Measurements from ENCODE around the gene GLO1. TPM values are rescaled to one million over a fixed set of nuclear protein-coding genes. Genes with fewer than 3 reads are reported as not detected.

Gene GLO1
- total RNA-seq, 1 experiment from 2014 or later = 230 TPM

DNA sequence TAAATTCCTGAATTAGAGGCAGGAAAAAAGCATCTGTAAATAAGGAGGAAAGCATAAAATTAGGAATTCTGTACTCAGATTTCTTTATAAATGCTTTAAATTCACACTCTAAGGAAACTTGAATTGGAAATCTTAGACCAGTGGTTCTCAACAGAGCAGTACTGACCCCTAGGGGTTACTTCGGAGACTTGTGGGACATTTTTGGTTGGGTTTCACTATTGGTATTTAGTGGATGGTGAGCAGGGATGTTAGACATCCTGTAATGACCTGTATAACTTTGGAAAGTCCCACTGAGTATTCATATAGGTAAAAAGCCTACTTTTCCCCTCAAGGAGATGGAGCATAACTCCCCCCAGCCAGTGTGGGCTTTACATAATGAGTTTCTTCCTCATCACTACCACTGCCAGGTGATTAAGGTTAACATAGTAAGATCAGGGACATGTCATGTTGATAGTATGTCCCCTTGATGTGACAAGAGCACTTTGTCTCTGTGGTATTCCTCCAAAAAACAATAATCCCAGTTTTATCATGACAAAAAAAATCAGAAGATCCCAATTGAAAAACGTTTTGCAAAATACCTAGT is 31.0 kb downstream of the GLO1 start:
- DNase-seq (ENCODE audit: low read depth) = peak; percentile 60

DNA sequence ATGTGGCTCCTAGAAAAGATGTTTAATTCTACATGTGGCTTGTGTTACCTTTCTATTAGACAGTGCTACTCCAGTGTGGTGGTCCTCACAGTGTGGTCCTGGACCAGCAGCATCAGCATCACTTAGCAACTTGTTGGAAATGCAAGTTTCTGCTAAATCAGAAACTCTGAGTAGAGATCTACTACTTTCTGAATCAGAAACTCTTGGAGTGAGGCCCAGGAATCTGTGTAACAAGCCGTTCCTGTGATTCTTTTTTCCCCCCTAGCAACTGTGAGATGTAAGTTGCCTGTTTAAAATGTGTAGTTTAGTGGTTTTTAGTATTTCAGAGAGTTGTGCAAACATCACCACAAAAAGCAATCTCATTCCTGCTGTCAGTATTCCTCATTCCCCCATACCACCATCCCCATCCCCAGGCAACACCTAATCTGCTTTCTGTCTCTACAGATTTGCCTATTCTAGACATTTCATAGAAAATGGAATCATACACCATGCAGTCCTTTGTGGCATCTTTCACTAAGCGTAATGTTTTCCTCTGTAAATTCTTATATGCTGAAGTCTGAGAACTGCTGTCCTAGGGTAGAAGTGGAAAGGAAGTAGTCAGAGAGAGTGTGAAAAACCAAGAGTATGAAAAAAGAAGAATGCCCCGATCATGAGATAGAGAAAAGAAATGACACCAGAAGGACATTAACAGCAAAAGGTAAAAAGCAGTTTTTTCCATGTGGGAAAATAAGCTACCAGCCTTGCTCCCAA is 44.4 kb downstream of the GLO1 start:
- no peak for DNase-seq (ENCODE audit: low read depth)

DNA sequence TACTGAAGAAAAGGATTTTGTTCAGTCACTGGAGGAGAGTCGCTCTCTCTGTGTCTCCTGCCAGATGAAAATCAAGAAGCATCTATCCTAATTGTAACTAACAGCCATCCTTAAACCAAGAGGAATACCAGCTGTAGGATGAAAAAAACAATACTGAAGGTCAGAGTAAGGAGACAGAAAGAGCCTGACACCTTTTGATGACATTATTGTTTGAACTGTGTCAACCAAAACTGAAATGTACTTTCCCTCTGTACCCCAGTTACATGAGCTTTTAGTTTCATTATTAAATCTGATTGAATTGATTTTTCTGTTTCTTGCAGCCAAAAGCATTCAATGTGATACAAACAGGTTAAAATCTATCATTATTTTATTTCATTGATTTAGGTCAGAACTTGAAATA is 46.0 kb downstream of the GLO1 start:
- DNase-seq (ENCODE audit: low read depth) = no peak

DNA sequence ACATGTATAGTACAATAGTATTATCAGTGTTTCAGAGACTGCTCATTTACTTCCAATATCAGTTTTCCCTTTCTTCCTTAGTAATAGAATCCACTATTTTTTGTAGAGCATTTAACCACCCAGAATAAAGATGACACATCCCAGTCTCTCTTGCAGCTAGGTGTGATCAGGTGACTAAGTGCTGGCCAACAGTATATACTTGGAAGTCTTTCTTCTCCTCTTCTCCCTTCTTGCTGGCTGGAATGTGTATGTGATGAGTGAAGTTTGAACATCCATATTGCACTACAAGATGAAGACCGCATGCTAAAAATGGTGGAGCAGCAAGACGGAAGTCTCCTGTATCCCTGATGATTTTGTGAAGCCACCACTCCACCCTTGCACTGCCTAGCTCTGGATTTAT is 48.7 kb downstream of the GLO1 start:
- no peak for DNase-seq (ENCODE audit: low read depth)

DNA sequence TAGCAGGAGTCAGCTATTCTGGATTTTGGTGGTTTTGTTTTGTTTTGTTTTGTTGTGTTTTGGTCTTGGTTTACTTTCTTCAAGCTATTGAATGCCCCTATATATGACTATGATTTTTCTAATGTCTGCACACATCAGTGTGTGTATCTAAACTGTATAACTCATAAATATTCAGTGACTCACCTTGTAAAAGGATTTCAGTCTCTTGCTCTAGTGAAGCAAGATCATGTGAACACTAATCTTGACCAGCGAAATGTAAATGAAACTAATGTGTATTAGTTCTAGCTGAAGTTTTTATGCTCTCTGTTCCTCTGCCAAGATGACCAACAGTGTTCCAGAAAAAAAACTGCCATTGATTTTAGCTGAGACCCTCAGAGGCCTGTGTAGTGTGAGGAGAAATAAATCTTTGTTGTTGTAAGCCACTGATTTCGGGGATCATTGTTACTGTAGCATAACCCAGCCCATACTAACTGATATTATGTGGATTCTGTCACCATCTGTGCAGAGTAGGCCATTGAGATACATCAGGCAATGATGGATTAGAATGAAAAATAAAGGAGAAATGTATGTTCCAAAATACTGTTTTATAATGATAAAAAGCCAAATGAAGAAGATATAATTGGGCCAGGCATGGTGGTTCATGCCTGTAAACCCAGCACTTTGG is 51.7 kb downstream of the GLO1 start:
- DNase-seq (ENCODE audit: low read depth) = no peak

DNA sequence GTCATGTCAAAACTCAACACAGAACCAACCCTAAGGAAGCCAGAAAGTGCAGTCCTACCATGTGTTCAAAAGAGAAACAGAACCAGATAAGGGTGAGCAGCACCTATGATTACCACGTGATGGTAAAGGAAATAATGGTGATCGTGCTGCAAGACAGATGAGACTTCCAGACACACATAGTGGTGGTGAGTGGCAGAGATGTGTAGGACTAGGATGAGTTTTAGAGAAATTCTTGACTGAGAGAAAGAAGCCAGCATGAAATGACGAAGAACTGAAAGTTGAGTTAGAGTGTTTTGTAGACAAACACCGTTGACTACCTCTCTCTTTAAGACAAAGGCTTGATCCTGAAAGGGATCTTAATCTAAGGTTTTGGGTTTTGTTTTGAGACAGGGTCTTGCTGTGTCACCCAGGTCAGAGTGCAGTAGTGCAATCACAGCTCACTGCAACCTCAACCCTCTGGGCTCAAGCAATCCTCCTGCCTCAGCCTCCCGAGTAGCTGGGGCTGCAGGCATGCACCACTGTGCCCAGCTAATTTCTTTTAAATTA is 52.7 kb downstream of the GLO1 start:
- no peak for DNase-seq (ENCODE audit: low read depth)

DNA sequence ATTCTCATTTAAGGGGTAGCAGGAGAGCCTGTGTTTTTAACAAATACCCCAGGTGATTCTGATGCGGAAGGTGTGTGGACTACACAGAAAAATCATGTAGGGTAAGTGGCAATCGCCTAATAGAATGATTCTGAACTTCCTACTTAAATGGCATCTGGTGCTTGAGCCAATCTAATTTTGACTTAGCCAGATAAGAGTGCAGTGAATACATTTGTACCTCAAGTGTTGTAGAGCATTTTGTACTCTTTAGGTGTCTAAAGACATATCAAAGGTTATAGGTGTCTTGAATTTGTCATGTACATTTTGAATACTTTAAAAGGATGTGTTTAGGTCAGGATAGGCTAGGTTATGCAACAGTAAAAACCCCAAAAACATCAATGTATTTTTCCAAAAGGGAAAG is 53.2 kb downstream of the GLO1 start:
- no peak for DNase-seq (ENCODE audit: low read depth)

DNA sequence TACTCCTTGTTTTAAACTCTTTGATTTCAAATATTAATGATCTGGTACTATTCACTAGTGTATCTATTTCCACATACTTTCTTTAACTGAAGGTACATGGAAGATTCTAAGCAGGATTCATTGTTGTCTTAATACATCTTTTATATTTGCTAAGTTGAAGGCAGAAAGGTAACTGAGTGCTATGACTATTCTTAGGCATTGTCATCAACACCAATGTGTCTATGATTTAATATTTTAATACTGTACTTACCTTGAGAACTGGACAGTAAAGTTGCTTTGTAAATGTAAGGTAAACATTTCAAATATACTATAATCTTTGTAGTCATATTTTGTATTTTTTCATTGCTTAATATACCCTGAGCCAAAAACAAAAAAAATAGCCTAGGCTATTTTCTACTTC is 54.3 kb downstream of the GLO1 start:
- DNase-seq (ENCODE audit: low read depth) = no peak

DNA sequence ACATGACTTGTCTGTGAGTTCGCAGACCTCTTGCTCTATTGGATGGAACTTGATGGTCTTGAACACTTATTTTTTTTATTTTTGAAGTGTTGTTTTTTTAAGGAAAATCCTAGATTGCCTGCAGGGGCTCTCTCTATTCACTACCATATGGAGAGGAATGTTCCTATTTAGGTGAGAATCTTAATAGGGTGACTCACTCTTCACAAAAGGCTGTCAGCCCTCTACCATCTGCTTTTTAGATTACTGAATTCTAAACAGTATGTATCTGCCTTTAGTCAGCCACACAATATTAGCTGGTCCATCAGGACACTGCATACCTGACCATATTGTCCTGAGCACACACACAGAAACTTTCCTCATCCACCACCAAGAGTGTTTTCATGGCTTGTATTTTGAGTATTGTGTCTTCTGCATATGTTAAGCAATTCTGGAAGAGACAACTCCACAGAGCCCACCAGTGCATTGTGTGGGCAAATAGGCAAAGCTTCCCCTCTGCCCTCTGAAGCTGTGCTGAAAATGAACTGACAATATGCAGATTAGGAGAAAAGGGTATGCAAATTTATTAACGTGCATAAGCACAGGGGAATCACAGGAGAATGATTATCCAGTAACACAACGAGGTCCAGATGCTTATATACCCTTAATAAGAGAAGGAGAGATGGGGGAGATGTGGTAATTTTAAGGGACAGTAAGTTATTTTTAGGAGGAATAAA is 56.6 kb downstream of the GLO1 start:
- peak; percentile 13 for DNase-seq (ENCODE audit: low read depth)

DNA sequence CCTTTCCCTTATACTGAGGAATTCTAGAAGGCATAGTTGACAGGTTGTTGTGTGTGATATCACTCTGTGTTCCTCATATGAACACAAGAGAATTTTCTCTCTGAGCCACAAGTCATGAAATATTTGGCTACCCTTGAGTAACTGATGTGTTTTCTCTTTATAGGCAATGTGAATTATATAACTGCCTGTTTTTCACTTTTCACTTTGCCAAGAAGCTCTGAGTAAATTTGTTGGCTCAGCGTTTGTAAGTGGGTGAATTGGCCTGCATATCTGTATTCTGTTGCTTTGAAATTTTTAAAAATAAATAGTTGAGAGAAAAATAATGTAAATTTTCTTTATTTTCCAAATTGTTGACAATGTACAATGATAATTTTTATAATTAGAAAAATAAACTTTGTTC is 58.0 kb downstream of the GLO1 start:
- DNase-seq (ENCODE audit: low read depth) = no peak

DNA sequence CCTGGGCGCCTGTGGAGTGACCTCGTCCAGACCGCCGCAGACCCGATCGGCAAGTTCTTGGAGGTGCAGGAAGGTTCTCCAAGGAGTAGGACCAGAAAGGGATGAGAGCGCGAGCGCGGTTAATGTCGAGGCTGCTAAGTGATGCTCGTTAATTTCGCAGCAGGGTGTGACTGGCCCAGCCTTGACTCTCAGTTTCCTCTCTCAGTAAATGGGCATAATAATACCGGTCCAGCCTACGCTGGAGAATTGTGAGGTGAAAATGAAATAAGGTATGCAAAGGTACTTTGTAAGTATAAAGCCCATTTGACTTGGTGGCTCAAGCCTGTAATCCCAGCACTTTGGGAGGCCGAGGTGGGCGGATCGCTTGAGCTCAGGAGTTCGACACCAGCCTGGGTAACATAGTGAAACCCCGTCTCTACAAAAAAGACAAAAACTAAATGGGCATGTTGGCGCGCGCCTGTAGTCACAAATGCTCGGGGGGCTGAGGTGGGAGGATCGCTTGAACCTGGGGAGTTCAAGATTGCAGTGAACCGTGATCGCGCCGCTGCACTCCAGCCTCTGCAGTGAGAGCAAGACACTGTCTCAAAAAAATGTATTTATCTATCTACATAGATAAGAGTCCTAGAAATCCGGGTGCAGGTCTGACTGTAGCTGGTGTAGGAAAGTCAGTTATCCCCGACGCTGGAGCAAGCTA is 62.6 kb downstream of the GLO1 start:
- DNase-seq (ENCODE audit: low read depth) = no peak

DNA sequence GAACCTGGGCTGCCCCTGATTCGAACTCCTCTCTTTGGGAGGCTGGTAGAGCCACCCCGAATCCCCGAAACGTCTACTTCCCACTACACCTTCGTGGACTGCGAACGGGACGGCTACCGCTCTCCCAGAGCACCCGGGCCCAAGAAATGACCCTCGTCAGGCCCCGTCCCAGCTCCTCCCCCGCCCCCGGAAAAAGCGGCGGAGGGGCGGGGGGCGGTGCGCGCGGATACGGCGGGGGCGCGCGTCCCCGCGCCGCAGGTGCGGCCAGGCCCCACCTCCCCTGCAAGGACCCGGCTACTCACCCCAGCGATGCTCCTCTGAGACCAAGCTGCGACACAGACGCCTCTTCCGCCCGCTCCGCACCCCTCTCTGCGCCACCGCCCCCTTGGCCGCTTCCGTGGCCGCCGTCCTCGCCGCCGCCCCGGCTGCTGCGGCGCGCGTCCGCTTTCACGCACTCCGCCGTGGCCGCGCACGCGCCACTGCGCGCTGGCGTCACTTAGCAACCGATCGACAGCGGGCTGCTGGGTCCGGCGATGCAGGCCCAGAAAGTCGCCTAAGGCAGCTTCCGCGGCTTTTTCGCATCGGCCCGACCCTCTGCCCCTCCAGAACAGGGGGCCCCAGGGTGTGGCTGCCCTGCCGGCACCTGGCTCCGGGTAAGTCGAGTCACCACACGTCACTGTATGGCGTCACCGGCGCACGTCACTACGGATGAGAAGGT is 63.3 kb downstream of the GLO1 start, which contains the start of gene BTBD9:
Gene BTBD9, minus strand, starts transcription at position 432 of the 718 bp plus-strand sequence.
- DNase-seq (ENCODE audit: low read depth) = peak; percentile 77

DNA sequence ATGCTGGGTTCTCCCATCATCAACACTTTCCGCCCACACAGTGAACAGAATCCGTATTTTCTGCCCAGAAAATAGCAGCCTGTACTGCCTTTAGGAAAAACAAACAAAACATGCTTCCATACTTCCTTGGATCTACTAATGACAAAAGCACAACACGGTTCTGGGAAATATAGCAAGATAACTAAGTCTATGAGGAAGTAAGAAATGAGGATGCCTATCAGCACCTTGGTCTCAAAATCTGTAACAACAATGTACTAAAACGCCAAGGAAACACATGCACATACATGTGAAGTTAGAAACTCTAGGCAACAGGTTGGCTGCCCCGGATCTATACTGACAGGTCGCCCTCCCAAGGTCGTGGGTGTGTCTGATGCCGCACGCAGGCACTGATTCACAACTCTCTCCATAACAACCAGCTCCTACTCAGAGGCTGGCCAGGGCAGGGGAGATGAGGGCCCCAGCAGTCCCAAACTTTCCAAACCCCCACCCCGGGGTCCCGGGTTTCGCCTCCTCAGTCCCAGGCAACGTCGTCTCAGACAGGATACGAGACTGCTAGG is 63.9 kb downstream of the GLO1 start:
- DNase-seq (ENCODE audit: low read depth) = peak; percentile 19

DNA sequence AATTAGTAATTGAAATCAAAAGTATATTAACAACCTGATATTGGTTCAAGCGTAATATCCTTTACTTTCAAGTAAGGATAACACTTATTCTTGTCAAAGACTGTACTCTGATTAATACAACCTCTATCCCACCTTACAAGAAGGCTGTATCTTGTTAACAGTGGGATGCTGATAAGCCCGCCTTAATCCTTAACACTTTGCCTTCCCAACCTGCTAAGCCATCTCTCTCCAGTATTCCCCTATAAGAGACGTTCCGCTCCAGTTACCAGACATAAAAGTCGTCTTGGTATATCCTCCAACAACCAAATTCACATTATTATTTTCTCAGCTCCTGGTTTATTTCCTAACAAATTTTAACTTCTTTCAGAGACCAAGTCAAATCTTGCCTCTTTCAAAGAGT is 65.2 kb downstream of the GLO1 start:
- DNase-seq (ENCODE audit: low read depth) = no peak

DNA sequence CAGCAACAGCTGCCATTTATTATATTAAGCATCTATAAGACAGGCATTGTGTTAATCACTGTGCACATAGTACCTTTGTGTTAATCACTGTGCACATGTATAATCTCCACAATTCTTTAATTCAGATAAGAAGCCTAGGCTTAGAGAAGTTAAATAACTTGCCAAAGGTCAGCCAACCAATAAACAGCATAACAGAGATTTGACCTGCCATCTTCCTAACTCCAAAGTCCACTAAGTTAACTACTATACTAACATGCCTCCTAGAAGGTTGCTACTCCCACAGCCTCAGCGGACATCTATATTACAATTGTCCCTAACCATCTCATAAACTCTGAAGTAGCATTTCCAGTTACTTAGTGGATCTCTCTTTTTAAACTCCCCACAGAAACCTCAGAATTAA is 66.9 kb downstream of the GLO1 start:
- DNase-seq (ENCODE audit: low read depth) = no peak

DNA sequence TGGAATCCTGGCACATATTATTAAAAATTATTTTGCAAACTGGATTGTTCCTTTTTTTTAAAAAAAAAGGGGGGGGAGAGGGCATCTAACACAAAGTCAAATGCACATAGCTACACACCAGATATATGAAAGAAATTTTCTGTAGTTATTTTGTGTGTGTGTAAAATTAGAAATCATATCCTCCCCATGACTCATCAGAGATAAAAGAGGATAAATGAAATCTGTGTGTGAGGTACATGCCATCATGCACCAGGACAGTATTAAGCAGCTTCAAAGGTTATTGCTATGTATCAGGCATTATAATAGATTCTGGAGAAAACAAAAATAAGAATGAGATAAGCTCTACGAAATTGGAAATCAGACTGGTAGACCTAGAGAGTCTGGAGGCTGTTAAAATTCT is 68.4 kb downstream of the GLO1 start:
- no peak for DNase-seq (ENCODE audit: low read depth)

DNA sequence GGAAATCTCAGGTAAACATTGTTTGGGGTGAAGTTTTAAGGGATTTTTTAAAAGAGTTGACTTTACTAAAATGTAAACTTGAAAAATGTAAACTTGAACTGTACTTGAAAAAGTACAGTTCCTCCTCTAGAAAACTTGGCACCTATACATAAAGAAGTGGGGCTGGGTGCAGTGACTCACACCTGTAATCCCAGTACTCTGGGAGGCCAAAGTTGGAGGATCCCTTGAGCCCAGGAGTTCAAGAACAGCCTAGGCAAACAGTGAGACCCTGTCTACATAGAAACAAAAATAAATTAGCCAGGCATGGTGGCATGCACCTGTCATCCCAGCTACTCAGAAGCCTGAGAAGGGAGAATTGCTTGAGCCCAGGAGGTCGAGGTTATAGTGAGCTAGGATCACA is 70.5 kb downstream of the GLO1 start:
- no peak for DNase-seq (ENCODE audit: low read depth)

DNA sequence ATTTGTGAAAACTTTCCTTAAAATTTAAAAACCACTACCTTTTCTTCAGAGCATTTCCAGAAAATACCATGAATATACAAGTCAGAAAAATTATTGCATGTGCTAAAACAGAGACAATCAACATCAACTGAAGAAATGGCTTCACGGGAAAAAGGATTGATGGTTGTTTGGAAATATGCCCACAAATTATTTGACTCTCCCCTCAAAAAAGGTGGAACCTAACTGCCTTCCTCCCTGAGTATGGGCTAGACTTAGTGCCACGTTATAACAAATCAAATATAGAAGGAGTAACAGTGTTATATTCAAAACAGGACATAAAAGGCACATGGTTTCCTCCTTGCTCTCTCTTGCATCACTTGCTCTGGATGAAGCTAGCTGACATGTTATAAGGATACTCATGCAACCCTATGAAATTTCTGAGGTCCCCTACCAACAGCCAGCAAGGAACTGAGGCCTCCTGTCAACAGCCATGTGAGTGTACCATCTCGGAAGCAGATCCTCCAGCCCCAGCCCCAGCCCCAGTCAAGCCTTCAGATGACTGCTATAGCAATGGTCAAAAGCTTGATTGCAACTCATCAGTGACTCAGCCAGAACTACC is 71.7 kb downstream of the GLO1 start:
- no peak for DNase-seq (ENCODE audit: low read depth)

All from LHCN-M2 (cell line).